Non-pigmented ciliary epithelial cell (primary cell): Measurements from ENCODE around the gene ADPRHL1.
A peak's percentile ranks its signal among the peaks of the same experiment; 100 is the strongest.

Source experiments
- DNase-seq: peaks from one replicate; pipeline ENCODE4 v3.0.0-alpha.2; 2010; ENCODE audit warnings: low read depth

The ADPRHL1 gene

GRCh38 chr13:113415032-113415431, 38.3 kb downstream of the ADPRHL1 start:
- DNase-seq = no peak

DNA sequence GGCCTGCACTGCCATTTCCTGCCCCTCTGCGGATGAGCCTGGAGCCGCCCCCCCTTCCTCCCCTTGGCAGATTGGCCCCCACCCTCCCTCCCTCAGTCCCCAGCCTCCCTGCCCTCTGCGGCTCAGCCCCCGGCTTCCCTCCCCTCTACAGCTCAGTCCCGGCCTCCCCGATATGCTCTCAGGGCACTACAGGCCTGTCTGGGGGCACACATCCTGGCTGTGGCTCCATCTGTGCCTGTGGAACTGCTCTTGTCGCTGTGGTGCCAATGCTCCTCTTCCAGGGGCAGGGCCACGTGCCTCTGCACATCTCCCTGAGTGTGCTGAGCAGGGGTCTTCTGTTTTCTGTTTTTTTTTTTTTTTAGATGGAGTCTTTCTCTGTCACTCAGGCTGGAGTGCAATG, 39.0 kb downstream of the ADPRHL1 start:
- DNase-seq = no peak

GRCh38 chr13:113413898-113414282, 39.4 kb downstream of the ADPRHL1 start:
- DNase-seq = no peak

- DNase-seq = no peak
Measured at GRCh38 chr13:113413178-113413897, 40.0 kb downstream of the ADPRHL1 start.

- no peak for DNase-seq
Measured at GRCh38 chr13:113412440-113412839, 40.8 kb downstream of the ADPRHL1 start.

- peak; percentile 95 for DNase-seq
Measured at GRCh38 chr13:113411216-113412023, 41.9 kb downstream of the ADPRHL1 start.

GRCh38 chr13:113410472-113411201, 42.7 kb downstream of the ADPRHL1 start:
- peak; percentile 47 for DNase-seq

- no peak for DNase-seq
Measured at GRCh38 chr13:113408562-113408961, 44.7 kb downstream of the ADPRHL1 start.

DNA sequence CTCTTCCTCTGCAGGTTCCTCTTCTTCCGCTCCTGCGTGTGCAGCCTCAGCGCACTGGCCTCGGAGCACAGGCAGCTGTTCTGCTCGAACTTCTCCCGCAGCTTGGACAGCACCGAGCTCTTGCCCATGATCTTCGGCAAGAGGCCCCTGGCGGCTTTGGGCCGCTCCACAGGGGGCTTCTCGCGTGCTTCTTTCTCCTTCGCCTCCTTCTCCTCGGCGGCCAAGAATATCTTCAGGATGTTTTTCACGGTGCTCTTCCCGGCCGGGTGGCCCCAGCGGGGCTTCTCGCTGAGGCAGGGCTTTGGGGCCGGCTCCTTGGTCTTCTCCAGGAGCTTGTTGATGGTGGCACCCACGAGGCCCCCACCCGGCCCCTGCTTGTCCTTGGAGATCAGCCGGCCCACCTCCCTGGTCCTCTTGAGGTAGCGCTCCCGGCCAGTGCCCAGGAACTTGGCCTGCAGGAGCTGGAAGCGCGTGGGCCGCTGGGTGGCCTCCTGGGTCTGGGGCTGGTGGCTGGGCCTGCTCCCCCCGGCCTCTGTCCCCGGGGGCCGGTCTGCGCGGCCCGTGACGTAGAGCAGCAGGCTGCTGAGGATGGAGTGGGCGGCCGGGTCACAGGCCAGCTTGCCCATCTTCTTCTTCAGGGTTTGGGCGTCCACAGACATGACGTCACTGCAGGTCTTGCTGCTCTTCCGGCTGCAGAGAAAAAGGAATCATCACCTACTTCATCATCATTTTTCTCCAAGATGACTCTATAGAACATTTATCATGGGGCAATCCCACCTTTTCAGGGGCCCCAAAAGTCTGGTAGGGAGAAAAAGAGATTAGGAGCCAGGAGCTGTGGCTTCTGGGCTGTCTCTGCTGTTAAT, 45.5 kb downstream of the ADPRHL1 start:
- DNase-seq = no peak

DNA sequence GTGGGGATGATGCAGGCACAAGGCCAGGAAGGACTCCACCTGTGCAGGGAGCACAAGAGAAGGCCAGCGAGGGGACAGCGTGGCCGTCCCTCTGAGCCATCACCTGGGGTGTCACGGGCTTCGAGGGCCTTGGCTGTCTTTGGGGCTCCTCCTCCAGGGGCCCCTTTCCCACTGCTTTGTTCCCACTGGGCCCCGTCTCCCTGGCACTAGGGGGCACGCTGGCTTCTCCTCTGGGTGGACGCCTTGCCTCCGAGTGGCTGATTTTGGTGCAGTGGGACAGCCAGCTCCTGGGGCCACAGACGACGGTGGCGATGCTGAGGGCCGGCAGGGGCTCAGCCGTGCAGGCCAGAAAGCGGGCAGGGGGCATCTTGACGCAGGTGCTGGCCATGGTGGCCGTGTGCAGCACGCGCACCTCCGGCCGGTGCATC, 46.2 kb downstream of the ADPRHL1 start:
- no peak for DNase-seq

DNA sequence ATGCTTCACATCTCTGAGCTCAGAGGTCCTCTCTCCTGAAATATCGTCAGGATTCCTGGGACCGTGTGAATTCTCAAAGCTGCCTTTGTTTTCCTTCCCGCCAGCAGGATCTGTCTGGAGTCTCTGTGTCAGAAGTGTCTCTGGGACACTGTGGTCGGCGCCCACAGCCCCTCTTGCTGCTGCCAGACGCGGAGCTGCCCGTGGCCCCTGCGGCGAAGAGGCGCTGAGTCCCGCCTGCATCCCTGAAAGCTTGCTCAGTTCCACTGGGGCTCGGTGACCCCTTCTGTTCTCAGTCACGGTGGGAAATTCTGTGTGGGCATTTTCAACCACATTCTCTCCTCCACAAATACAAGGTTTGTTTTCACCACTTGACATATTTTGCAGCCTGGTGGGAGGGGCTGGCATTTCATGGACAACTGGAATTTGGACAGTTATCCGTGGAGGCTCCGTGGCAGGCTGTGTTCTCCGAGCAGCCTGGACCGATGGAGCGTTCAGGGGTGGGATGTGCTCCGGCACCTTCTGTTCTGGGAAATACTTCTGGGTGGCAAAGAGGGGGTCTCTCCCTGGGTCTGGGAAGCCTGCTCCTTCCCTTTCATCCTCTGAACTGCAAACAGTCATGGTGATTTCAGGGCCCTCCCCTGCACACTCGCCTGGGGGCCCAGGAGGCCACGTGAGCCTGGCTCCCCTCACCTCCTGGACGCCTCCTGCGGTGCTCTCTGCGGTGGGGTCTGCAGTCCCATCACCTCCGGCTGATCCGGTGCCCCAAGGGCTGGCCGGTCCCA, 46.8 kb downstream of the ADPRHL1 start:
- no peak for DNase-seq

DNA sequence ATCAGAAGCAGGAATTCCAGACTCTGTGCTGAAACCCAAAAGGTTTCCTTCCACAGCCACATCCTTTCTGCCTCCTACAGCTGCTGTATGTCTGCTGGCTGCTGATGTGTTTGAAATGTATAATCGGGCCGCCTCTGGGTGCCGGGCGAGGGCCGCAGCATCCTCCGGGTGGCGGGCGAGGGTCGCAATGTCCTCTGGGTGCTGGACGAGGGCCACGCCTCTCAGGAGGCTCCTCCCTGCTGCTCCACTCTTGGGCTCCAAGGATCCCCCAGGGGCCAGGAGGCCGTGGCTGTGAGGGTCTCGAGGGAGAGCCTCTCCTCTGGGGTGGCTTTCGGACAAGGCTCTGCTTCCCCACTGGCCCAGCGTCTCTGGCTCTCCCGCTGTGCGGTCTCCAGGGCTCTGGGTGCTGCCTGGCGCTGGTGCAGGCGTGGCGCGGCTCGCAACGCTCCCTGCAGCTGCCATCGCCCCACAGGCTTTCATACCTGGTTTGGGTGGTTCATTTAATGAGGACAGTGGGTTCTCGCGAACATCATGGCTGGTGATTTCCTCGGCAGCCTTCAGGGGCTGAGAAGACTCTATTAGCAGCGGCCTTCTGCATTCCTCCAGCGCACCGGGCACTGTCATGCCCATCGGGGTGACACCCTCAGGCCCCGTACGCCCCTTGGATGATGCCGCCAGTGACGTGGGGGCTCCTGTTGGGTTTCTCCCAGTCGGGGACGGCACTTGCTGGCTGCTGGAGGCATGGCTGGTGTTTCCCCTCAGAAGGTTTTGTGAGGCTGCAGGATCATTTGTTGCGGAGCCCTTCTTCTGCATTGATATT, 47.6 kb downstream of the ADPRHL1 start:
- no peak for DNase-seq

- DNase-seq = no peak
Measured at GRCh38 chr13:113404723-113405471, 48.4 kb downstream of the ADPRHL1 start.

GRCh38 chr13:113404366-113404722, 48.9 kb downstream of the ADPRHL1 start:
- DNase-seq = no peak

DNA sequence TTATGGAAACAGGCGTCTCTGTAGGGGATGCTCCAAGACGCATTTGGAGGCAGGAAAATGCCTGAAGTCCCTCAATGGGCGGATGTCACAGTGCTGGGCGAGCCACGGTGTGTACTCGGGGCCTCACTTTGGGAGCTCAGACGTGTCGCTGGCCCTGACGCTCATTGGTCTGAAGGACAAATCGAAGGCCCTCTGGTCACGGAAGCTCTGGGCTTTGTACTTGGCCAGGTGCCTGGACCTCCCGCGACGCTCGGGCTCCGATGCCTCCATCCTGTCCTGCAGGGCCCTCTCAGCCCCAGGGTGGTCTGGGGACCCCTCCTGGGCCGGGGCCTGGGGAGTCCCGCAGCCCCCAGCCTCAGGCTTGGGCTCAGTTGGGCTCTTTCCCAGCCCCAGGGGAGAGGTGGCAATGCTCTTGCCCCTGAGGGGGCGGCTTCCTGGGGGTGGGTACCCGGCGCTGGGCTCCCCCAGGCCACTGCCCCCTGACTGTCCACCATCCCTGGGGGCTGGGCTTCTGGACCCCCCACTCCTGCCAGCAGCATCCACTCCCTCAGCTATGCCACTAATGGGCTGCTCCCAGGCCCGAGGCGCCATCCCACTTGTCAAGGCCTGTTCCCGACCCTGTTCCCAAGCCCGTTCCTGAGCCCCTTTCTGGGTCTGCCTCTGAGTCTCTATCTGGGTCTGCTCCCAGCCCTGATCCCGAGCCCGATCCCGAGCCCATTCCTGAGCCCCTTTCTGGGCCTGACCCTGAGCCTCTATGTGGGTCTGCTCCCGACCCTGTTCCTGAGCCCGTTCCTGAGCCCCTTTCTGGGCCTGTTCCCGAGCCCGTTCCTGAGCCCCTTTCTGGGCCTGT, 49.8 kb downstream of the ADPRHL1 start:
- DNase-seq = no peak

DNA sequence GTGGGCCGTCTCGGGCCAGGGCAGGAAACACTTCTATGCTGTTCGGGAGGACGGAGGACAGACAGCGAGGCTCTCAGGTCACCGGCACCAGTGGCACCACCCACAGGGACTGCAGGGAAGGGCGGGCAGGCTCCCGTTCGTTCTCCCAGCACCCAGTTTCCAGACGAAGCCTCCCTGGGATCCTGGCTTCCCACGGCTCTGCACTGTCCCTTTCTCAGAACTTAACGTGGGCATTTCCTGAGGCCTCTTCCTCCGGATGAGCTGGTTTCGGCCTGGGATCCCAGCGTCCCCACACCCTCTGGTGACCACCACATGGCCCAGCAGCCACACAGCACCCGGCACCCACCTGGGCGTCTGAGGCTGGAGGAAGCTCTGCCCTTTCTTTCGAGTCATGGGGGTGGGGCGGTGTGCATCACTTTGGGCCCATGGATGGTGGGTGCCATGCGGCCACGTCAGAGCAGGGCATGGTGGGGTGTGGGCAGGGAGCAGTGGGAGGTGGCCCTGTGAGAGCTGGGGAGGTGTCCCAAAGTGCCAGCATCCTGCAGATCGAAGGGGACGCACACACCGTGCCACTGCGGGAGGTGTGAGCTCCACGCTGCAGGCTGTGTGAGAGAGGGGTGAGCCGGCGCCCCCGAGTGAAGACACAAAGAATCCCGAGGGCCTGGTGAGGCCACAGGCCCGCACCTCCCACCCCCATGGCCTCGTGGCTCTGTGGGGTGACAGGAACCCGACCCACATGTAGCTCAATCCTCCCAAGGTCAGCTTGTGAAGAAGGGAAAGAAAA, 50.6 kb downstream of the ADPRHL1 start:
- no peak for DNase-seq
